ENCODE measurements around the gene MYDGF.
"Not testable (repeated sequence)": the region's sequence is repeated elsewhere in the genome, so short reads cannot be mapped to it uniquely, and the experiment has no call there.

MYDGF gene

DNA sequence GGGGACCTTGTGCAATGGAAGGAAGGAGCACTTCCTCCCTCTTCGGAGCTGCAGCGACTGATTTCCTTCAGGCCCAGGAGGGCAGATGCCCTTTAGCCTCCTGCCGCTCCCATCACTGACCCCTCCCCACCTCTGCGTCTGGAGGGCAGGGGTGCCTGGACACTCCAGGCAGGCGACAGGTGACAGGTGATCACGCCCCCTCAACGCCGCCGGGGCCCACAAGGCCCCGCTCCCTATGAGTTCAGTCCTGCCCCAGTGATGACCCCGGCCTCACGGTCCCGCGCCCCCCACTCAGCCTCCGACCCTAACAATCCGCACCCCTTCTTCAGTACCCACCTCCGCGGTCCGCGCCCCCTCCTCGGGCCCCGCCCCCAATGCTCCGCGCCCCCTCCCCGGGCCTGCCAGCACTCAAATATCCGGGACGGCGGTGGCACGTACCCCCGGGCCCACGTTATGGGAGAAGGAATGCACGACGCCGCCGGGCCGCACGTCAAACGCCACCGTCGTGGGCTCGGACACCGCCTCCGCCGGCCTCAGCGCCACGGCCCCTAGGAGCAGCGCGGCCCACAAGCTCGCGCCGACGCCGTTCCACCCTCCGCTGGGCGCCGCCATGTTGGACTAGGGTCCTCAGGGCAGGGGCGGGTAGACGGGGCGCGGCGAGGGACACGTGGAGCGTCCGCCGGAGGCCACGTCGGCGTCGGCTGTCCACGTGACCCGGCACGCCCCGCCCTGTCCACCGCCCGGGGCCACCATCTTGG lies at the start of gene MYDGF:
MYDGF (minus strand) TSS at position 620 of the 758 bp plus-strand sequence; CDS start at position 612, 8 bp downstream.
- DNase-seq (ENCODE audit: low spot score): peak; percentile 94

- no peak for DNase-seq (ENCODE audit: low spot score)
Observed at GRCh38 chr19:4719499-4719866, 49.3 kb upstream of the MYDGF start.

- DNase-seq (ENCODE audit: low spot score): no peak
Observed at GRCh38 chr19:4717966-4718701, 48.0 kb upstream of the MYDGF start.

DNA sequence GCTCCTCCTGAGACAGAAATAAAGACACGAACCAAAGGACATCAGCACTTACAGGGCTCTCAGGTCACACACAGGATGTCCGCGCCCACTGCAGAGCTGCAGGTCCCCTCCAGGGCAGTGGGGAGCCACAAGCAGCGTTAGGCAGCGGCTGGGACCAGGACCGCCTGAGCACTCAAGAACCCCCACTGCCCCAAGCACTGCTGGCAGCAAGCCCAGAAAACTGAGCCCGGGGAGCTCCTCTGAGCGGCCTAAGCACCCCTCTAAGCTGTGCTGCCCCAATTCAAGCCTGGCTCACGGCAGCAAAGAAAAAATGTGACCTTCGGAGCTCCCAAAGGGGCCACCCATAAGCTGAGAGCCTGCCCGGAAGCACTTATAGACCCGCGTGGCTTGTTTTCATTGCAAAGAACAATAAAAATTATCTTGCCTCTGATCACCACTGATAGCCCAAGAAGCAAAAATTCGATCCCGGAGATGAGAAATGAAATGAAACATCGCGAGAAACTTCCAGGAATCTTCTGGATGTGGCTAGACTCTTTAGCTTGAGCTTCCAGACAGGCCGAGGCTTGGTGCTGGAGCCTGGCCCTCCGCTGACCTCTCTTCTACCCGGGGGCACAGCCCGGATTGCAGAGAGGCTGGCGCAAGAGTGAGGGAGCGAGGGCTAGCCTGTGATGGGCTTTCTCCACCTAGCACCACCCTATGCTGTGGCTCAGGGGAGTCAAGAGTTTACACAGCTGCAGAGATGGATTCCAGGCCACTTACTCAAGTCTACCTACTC lies 47.2 kb upstream of the MYDGF start:
- no peak for DNase-seq (ENCODE audit: low spot score)

- no peak for DNase-seq (ENCODE audit: low spot score)
Observed at GRCh38 chr19:4715529-4716221, 45.5 kb upstream of the MYDGF start.

DNA sequence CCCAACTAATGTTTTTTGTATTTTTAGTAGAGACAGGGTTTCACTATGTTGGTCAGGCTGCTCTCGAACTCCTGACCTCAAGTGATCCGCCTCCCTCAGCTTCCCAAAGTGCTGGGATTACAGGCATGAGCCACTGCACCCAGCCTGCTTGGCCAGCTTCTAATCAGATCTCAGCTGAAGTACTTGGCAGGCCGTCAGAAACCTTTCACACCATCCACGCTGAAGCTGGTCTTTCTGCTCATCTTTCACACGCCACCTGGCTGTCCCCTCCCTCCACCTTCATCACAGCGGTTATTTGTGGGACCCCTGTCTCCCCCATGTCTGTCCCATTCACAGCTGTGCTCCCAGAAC lies 45.0 kb upstream of the MYDGF start:
- DNase-seq (ENCODE audit: low spot score): not testable (repeated sequence)

- no peak for DNase-seq (ENCODE audit: low spot score)
Observed at GRCh38 chr19:4714016-4714415, 43.9 kb upstream of the MYDGF start.

GRCh38 chr19:4713384-4713951 lies 43.3 kb upstream of the MYDGF start:
- DNase-seq (ENCODE audit: low spot score): no peak

DNA sequence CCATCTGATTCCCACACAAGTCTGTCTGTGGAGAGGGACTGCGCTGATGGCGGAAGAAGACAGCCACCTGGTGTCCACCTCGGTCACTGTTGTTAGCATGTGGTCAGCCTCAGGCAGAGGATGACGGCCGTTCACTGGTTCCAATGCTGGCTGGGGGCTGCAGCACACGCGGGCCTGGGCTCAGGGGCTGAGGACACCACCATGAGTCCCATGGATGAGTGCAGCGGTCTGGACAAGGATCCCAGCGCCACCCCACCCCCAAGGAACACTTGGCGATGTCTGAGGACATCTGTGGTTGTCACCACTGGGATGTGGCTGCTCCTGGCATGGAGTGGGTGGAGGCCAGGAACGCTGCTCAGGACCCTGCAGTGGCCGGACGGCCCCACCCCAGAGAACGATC lies 42.6 kb upstream of the MYDGF start:
- no peak for DNase-seq (ENCODE audit: low spot score)

DNA sequence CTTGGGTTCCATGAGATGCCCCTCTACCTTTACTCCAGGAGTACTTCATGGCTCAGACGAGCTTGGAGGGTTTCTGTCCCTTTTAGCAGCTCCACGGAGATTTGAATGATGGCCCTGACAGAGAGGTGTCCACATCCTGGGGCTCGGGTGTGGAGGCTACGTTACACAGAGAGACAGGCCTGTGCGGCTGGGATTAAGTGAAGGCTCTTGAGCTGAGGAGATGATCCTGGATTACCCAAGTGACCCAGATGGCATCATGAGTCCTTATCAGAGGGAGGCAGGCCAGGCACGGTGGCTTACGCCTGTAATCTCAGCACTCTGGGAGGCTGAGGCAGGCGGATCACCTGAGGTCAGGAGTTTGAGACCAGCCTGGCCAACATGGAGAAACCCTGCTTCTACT lies 41.1 kb upstream of the MYDGF start:
- DNase-seq (ENCODE audit: low spot score): no peak

GRCh38 chr19:4710281-4710600 lies 40.1 kb upstream of the MYDGF start:
- DNase-seq (ENCODE audit: low spot score): no peak

DNA sequence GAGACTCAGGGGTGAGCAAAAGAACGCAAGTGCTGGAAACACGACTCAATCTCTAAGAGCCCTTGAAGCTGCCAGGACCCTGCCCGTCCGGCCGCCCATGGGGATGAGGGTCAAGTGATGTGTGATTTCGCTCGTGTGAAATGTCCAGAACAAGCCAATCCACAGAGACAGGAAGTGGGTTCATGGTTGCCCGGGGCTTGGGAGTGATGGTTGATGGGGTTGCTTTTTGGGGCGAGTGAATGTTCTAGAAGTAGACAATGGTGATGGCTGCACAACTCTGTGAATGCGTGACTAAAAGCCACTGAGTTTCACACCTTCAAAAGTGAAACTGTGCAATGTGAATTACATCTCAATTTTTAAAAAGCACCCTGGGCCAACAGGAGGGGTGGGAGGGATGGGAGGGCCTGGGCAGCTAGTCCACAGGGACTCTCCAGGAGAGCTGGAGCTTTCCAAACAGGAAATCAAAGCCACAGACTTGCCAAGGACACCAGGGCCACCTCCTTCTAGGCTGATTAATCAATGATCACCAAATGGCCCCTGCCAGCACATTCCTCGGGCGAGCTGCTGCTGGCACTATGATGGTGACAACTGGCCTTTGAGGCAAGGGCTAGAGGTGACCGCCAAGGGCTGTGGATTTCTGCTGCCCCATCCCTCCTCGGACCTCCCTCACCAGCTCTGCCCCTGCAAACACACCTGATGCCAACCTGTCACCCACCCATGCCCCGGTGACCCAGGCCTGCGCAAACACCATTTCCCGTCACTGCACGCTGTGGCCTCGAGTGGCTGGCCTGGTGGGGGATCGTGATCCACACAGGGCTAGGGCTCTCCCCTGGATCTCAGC lies 39.5 kb upstream of the MYDGF start:
- DNase-seq (ENCODE audit: low spot score): no peak

GRCh38 chr19:4707956-4708650 lies 38.0 kb upstream of the MYDGF start:
- no peak for DNase-seq (ENCODE audit: low spot score)

- DNase-seq (ENCODE audit: low spot score): no peak
Observed at GRCh38 chr19:4707322-4707721, 37.2 kb upstream of the MYDGF start.

- no peak for DNase-seq (ENCODE audit: low spot score)
Observed at GRCh38 chr19:4705413-4706131, 35.4 kb upstream of the MYDGF start.

GRCh38 chr19:4704317-4704673 lies 34.2 kb upstream of the MYDGF start:
- DNase-seq (ENCODE audit: low spot score): no peak

GRCh38 chr19:4703671-4704316 lies 33.7 kb upstream of the MYDGF start:
- no peak for DNase-seq (ENCODE audit: low spot score)

GRCh38 chr19:4702764-4703163 lies 32.6 kb upstream of the MYDGF start:
- DNase-seq (ENCODE audit: low spot score): no peak

DNA sequence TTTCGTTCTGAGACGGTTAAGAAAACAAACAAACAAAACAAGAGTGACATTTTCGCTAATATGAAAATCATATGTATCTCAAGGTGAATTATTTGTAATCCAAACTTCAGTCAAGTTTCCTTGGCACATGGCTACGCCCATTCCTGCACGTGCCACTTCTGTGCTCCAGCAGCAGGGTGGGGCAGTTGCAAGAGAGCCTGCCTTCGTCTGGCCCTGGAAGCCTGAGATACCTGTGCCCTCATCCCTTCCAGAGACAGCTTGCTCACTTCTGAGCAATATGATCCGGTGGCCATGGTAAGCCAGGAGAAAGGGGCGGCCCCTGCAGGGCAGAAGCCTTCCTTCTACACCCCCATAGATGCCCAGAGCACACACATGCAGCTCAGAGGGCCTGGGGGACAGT lies 31.4 kb upstream of the MYDGF start:
- no peak for DNase-seq (ENCODE audit: low spot score)

- DNase-seq (ENCODE audit: low spot score): no peak
Observed at GRCh38 chr19:4700693-4700970, 30.5 kb upstream of the MYDGF start.

Data from left forelimb (tissue), 1 donor.